ENCODE results near the gene ATOH8.

DNA sequence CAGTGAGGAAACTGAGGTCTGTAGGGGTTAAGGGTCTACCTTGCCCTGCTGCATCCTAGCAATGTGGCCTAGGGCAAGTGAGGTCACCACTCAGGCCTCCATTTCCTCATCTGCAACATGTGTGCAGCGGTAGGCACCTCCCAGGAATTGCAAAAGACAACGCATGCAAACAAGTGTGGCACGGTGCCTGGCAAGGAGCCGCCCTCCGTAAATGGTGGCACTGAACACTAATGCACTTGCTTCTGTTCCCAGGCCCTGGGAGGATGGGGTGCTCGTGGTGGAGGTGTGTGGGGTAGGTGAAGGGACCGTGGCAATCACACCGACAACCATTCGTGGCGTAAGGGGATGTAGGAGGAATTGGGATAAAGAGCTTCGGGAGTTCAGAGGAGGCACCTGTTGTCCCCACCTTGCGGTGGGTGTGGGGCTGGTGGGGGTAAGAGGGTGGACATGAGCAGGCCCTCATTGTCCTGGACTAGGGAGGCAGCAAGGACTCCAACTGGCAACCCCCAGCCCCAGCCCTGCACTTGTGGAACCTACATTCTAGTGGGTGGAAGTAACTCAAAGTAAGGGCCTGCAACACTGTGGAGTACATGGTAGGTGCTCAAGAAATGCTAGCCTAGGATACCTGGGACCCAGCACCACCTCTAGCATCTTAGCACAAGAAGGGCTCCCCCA, 26.0 kb downstream of the ATOH8 start:
- TF ChIP-seq, protein P1, sequence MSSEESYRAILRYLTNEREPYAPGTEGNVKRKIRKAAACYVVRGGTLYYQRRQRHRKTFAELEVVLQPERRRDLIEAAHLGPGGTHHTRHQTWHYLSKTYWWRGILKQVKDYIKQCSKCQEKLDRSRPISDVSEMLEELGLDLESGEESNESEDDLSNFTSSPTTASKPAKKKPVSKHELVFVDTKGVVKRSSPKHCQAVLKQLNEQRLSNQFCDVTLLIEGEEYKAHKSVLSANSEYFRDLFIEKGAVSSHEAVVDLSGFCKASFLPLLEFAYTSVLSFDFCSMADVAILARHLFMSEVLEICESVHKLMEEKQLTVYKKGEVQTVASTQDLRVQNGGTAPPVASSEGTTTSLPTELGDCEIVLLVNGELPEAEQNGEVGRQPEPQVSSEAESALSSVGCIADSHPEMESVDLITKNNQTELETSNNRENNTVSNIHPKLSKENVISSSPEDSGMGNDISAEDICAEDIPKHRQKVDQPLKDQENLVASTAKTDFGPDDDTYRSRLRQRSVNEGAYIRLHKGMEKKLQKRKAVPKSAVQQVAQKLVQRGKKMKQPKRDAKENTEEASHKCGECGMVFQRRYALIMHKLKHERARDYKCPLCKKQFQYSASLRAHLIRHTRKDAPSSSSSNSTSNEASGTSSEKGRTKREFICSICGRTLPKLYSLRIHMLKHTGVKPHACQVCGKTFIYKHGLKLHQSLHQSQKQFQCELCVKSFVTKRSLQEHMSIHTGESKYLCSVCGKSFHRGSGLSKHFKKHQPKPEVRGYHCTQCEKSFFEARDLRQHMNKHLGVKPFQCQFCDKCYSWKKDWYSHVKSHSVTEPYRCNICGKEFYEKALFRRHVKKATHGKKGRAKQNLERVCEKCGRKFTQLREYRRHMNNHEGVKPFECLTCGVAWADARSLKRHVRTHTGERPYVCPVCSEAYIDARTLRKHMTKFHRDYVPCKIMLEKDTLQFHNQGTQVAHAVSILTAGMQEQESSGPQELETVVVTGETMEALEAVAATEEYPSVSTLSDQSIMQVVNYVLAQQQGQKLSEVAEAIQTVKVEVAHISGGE (CRISPR knock-in tag; IDR thresholded peaks at IDR 0.05) = no peak
- TF ChIP-seq, protein P2, sequence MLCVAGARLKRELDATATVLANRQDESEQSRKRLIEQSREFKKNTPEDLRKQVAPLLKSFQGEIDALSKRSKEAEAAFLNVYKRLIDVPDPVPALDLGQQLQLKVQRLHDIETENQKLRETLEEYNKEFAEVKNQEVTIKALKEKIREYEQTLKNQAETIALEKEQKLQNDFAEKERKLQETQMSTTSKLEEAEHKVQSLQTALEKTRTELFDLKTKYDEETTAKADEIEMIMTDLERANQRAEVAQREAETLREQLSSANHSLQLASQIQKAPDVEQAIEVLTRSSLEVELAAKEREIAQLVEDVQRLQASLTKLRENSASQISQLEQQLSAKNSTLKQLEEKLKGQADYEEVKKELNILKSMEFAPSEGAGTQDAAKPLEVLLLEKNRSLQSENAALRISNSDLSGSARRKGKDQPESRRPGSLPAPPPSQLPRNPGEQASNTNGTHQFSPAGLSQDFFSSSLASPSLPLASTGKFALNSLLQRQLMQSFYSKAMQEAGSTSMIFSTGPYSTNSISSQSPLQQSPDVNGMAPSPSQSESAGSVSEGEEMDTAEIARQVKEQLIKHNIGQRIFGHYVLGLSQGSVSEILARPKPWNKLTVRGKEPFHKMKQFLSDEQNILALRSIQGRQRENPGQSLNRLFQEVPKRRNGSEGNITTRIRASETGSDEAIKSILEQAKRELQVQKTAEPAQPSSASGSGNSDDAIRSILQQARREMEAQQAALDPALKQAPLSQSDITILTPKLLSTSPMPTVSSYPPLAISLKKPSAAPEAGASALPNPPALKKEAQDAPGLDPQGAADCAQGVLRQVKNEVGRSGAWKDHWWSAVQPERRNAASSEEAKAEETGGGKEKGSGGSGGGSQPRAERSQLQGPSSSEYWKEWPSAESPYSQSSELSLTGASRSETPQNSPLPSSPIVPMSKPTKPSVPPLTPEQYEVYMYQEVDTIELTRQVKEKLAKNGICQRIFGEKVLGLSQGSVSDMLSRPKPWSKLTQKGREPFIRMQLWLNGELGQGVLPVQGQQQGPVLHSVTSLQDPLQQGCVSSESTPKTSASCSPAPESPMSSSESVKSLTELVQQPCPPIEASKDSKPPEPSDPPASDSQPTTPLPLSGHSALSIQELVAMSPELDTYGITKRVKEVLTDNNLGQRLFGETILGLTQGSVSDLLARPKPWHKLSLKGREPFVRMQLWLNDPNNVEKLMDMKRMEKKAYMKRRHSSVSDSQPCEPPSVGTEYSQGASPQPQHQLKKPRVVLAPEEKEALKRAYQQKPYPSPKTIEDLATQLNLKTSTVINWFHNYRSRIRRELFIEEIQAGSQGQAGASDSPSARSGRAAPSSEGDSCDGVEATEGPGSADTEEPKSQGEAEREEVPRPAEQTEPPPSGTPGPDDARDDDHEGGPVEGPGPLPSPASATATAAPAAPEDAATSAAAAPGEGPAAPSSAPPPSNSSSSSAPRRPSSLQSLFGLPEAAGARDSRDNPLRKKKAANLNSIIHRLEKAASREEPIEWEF (IDR thresholded peaks at IDR 0.05; ENCODE audit: insufficient replicate concordance, low read depth, low read length) = no peak
- TF ChIP-seq, protein P3, sequence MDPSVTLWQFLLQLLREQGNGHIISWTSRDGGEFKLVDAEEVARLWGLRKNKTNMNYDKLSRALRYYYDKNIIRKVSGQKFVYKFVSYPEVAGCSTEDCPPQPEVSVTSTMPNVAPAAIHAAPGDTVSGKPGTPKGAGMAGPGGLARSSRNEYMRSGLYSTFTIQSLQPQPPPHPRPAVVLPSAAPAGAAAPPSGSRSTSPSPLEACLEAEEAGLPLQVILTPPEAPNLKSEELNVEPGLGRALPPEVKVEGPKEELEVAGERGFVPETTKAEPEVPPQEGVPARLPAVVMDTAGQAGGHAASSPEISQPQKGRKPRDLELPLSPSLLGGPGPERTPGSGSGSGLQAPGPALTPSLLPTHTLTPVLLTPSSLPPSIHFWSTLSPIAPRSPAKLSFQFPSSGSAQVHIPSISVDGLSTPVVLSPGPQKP (IDR thresholded peaks at IDR 0.05; ENCODE audit: low read depth, low read length) = no peak
- TF ChIP-seq YY1 (IDR thresholded peaks at IDR 0.05; ENCODE audit: low read depth, low read length) (no peak), POLR2A (IDR thresholded peaks at IDR 0.05; ENCODE audit: low read depth, low read length) (no peak), GABPA (IDR thresholded peaks at IDR 0.05; ENCODE audit: low read depth) (no peak)
